Caco-2 (cell line): ENCODE results near the gene PHKG2. TPM values are rescaled to one million over a fixed set of nuclear protein-coding genes. Genes with fewer than 3 reads are reported as not detected.

Source experiments
- BruUV-seq: library from RNA; stranded (reverse); fragments of 400-500 nt; replicated peaks from 2 replicates; lab custom pipeline; 2021; lab: Mats Ljungman, UMichigan
- CTCF ChIA-PET: fragments of 300-600 bp; sonication (Branson Sonifier 250); formaldehyde crosslinking; loops from one replicate; lab custom pipeline; 2022; ENCODE audit warnings: antibody characterized with exemption; lab: Charles Lee
- POLR2A ChIA-PET: fragments of 300-600 bp; sonication (Branson Sonifier 250); formaldehyde crosslinking; loops from one replicate; lab custom pipeline; 2022; ENCODE audit warnings: antibody characterized with exemption; lab: Charles Lee
- DNase-seq, 2 experiments: peaks; one replicate each; pipeline versions ENCODE4 v3.0.0 to v3.0.0-alpha.2; 2020 to 2022
- H3K27me3 ChIP-seq: replicated peaks from 2 replicates; pipeline ENCODE4 v1.6.0; 2011; ENCODE audit warnings: low read length; ENCODE audit not compliant: control insufficient read depth, insufficient read depth
- H3K36me3 ChIP-seq: 2 replicates; pipeline ENCODE4 v1.5.1; 2011; ENCODE audit warnings: low read length; ENCODE audit not compliant: control insufficient read depth, insufficient read depth
- H3K4me1 ChIP-seq: fragments of 250-450 bp; sonication (Bioruptor Pico); 2 replicates; pipeline ENCODE4 v1.5.1; 2020; ENCODE audit warnings: mild to moderate bottlenecking
- H3K4me3 ChIP-seq: 2 replicates; pipeline ENCODE4 v1.5.1; 2011; ENCODE audit warnings: low read depth, mild to moderate bottlenecking, control low read depth, low read length
- H3K9me3 ChIP-seq: fragments of 250-450 bp; sonication (Bioruptor Pico); 2 replicates; pipeline ENCODE4 v1.5.1; 2020; ENCODE audit warnings: mild to moderate bottlenecking, moderate library complexity
- H3K27ac Mint-ChIP-seq: one replicate; pipeline ENCODE4 v1.8.0; 2022; ENCODE audit warnings: mixed read lengths; ENCODE audit not compliant: unreplicated experiment
- H3K27me3 Mint-ChIP-seq: one replicate; pipeline ENCODE4 v1.8.0; 2022; ENCODE audit warnings: mixed read lengths; ENCODE audit not compliant: insufficient read depth, unreplicated experiment
- H3K36me3 Mint-ChIP-seq: one replicate; pipeline ENCODE4 v1.8.0; 2022; ENCODE audit warnings: mild to moderate bottlenecking, mixed read lengths; ENCODE audit not compliant: insufficient read depth, unreplicated experiment
- H3K4me1 Mint-ChIP-seq: one replicate; pipeline ENCODE4 v1.8.0; 2022; ENCODE audit warnings: low read depth, mixed read lengths; ENCODE audit not compliant: unreplicated experiment
- H3K4me3 Mint-ChIP-seq: one replicate; pipeline ENCODE4 v1.8.0; 2022; ENCODE audit warnings: mild to moderate bottlenecking, moderate library complexity, mixed read lengths; ENCODE audit not compliant: unreplicated experiment
- H3K9me3 Mint-ChIP-seq: one replicate; pipeline ENCODE4 v1.8.0; 2022; ENCODE audit warnings: mixed read lengths; ENCODE audit not compliant: unreplicated experiment
- intact Hi-C: fragments of 100-400 bp; cut with micrococcal nuclease; formaldehyde crosslinking; loops from one replicate; pipeline ENCODE4 v1.10.0; 2022; ENCODE audit not compliant: unreplicated experiment
- total RNA-seq: library from RNA; stranded (reverse); gene quantifications from 2 replicates; pipeline ENCODE4 v1.2.3, GENCODE V29; 2022
- TF ChIP-seq, protein P1 (sequence below), 2 experiments: fragments of 200-600 bp in 1 of 2; IDR thresholded peaks; 1 replicate in 1 of 2; 2 replicates in 1 of 2; pipeline versions ENCODE4 v1.5.1 to v1.8.0; 2011 to 2022; ENCODE audit warnings: antibody characterized with exemption in 1 of 2, control low read depth in 1 of 2, inconsistent platforms in 1 of 2, low read depth in 1 of 2, low read length in 1 of 2, mild to moderate bottlenecking in 1 of 2, moderate library complexity in 1 of 2; ENCODE audit not compliant: insufficient read depth in 1 of 2, severe bottlenecking in 1 of 2, unreplicated experiment in 1 of 2

PHKG2 gene
- total RNA-seq, 1 experiment from 2014 or later: 48.6 TPM

GRCh38 chr16:30750876-30751465 is 2.7 kb downstream of the PHKG2 start:
- Histone ChIP-seq H3K4me3 (no peak overlapping the region), H3K36me3 (no peaks in the 10 kb centered on the region; the same call in 1 of the 2 replicates), H3K9me3 (no peaks in the 10 kb centered on the region), H3K27me3 (no peaks in the 10 kb centered on the region), H3K4me1 (peaks cover 11% of the 10 kb centered on the region)
- H3K36me3 Mint-ChIP-seq: peaks cover 61% of the 10 kb centered on the region
- H3K9me3 Mint-ChIP-seq: no peaks in the 10 kb centered on the region
- peaks cover 13% of the 10 kb centered on the region for H3K4me1 Mint-ChIP-seq
- BruUV-seq: no TSS peak
- ChIA-PET CTCF (no interaction called here), POLR2A (no interaction called here)
- DNase-seq: no peak
- H3K27me3 Mint-ChIP-seq: no peaks in the 10 kb centered on the region
- TF ChIP-seq, protein P1, sequence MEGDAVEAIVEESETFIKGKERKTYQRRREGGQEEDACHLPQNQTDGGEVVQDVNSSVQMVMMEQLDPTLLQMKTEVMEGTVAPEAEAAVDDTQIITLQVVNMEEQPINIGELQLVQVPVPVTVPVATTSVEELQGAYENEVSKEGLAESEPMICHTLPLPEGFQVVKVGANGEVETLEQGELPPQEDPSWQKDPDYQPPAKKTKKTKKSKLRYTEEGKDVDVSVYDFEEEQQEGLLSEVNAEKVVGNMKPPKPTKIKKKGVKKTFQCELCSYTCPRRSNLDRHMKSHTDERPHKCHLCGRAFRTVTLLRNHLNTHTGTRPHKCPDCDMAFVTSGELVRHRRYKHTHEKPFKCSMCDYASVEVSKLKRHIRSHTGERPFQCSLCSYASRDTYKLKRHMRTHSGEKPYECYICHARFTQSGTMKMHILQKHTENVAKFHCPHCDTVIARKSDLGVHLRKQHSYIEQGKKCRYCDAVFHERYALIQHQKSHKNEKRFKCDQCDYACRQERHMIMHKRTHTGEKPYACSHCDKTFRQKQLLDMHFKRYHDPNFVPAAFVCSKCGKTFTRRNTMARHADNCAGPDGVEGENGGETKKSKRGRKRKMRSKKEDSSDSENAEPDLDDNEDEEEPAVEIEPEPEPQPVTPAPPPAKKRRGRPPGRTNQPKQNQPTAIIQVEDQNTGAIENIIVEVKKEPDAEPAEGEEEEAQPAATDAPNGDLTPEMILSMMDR (IDR thresholded peaks at IDR 0.05; ENCODE audit: insufficient read depth in 1 of 2, low read depth in 1 of 2, low read length in 1 of 2, severe bottlenecking in 1 of 2, unreplicated experiment in 1 of 2): no peak
- no peak overlapping the region for H3K4me3 Mint-ChIP-seq
- intact Hi-C loops: no loop called here
- H3K27ac Mint-ChIP-seq: no peak overlapping the region

- ChIA-PET CTCF (no interaction called here), POLR2A (no interaction called here)
- H3K4me3 ChIP-seq: no peak overlapping the region
- Mint-ChIP-seq H3K36me3 (peaks cover 59% of the 10 kb centered on the region), H3K4me1 (no peaks in the 10 kb centered on the region), H3K27me3 (no peaks in the 10 kb centered on the region), H3K4me3 (no peak overlapping the region), H3K27ac (no peak overlapping the region), H3K9me3 (no peaks in the 10 kb centered on the region)
- no peaks in the 10 kb centered on the region for H3K9me3 ChIP-seq
- H3K27me3 ChIP-seq: no peaks in the 10 kb centered on the region
- no TSS peak for BruUV-seq
- no peaks in the 10 kb centered on the region for H3K4me1 ChIP-seq
- TF ChIP-seq, protein P1 (IDR thresholded peaks at IDR 0.05; ENCODE audit: insufficient read depth in 1 of 2, low read depth in 1 of 2, low read length in 1 of 2, severe bottlenecking in 1 of 2, unreplicated experiment in 1 of 2): no peak
- H3K36me3 ChIP-seq: no peaks in the 10 kb centered on the region; the same call in 1 of the 2 replicates
- DNase-seq: no peak
- intact Hi-C loops: no loop called here
Measured at GRCh38 chr16:30753596-30753995, 5.4 kb downstream of the PHKG2 start.

DNA sequence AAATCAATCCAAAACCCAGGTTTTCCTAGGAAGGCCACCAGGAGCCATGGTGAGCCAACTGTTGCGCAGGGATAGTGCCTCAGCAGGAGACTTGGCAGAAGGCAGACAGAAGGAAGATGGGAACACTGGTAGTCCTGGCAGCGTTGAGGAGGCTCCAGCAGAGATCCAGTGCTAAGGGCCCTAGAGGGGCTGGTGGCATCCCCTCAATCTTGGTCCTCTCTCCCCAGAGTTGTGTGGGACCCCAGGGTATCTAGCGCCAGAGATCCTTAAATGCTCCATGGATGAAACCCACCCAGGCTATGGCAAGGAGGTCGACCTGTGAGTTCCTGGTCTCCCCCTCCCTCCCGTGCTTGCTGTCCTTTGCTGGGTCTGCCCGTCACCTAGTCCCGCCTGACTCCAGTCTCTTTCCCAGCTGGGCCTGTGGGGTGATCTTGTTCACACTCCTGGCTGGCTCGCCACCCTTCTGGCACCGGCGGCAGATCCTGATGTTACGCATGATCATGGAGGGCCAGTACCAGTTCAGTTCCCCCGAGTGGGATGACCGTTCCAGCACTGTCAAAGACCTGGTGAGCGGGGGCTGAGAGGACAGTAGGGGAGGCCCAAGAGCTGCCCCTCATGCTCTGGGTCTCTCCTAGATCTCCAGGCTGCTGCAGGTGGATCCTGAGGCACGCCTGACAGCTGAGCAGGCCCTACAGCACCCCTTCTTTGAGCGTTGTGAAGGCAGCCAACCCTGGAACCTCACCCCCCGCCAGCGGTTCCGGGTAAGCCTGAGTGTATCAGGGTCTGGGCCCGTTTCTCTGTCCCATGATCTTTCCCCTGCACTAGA is 7.9 kb downstream of the PHKG2 start:
- intact Hi-C loops: no loop called here
- Mint-ChIP-seq H3K27ac (no peak overlapping the region), H3K4me1 (peaks cover 4% of the 10 kb centered on the region), H3K36me3 (peaks cover 56% of the 10 kb centered on the region), H3K27me3 (no peaks in the 10 kb centered on the region), H3K9me3 (no peaks in the 10 kb centered on the region), H3K4me3 (no peak overlapping the region)
- Histone ChIP-seq H3K27me3 (no peaks in the 10 kb centered on the region), H3K9me3 (no peaks in the 10 kb centered on the region), H3K4me1 (peaks cover 7% of the 10 kb centered on the region; the same call in 1 of the 2 replicates), H3K36me3 (no peaks in the 10 kb centered on the region; the same call in 1 of the 2 replicates), H3K4me3 (no peak overlapping the region)
- BruUV-seq: no TSS peak
- CTCF ChIA-PET: no interaction called here
- no peak for DNase-seq
- TF ChIP-seq, protein P1 (IDR thresholded peaks at IDR 0.05; ENCODE audit: insufficient read depth in 1 of 2, low read depth in 1 of 2, low read length in 1 of 2, severe bottlenecking in 1 of 2, unreplicated experiment in 1 of 2): no peak
- POLR2A ChIA-PET: no interaction called here
